GM19099 (cell line): ENCODE measurements around the gene TMEM40.

Experiments used
- POLR2A ChIP-seq: IDR thresholded peaks from 3 replicates; pipeline ENCODE4 v1.6.1; 2011; ENCODE audit warnings: low read depth; ENCODE audit not compliant: insufficient read length; ENCODE audit errors: extremely low read depth

Gene TMEM40

DNA sequence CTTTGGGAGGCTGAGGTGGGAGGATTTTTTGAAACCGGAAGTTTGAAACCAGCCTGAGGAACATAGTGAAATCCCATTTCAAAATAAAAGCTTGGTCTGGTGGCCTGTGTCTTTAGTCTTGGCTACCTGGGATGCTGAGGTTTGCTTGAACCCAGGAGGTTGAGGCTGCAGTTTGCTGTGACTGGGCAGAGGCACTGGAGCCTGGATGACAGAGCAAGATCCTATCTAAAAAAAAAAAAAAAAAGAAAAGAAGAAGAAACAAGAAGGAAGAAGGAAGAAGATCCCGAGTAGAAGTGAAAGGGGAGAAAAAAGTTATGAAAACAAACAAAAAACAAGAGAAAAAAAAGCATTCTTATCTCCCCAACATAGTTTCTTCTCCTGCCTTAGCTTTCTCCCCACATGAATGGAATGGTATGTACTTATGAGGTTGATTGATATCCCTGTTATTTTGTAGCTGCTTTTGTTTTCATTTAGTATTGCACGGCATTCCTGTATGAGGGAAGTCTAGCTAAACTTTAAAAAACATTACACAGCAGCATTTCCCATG lies 42.4 kb downstream of the TMEM40 start:
- no peak for TF ChIP-seq POLR2A

DNA sequence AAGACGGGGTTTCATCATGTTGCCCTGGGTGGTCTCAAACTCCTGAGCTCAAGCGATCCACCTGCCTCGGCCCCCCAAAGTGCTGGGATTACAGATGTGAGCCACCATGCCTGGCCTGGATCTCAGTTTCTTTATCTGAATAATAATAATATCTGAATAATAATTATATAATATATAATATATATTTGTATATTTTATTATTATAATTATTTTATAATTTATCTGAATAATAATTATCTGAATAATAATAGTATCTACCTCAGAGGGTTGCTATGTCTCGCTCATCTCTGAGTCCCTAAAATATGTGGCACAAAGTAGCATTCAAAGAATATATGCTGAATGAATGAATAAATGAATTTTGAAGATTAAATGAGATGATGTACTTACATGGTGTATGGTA lies 44.8 kb downstream of the TMEM40 start:
- no peak for TF ChIP-seq POLR2A

DNA sequence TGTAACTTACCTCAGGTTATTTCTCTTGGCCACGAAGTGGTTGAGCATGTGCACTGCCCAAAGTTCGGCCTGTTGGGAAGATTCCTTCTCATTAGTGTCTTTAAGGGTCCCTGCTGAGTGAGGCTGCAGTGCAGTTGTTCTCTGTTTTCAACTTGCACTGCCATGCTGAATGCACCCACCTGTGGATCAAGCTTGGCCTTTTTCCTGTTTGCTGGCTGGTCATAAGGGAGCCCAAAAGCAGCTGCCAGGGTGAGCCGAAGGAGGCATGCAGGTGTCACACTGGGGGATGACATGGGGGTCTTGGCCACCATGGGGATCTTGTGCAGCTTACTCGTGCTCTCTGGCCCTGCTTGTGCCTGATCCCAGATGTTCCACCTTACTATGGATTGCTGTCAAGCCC lies 49.0 kb downstream of the TMEM40 start:
- no peak for TF ChIP-seq POLR2A

DNA sequence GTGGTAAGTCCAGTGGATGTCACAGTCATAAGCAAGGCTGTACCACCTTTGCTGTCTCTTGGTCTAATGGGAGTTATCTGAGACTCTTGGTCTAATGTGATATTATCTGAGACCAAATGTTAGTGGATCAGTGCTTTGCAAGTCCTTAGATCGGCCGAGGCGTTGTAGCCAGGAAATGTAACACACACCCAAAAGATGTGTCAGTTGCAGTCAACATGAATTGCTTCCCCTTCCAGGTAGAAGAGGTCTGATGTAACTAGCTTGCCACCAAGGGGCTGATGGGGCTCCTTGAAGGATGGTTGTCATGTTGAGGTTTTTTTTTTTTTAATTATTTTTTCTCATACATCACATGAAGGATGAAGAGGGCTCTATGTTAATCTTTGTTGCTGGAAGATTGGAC lies 49.7 kb downstream of the TMEM40 start:
- no peak for TF ChIP-seq POLR2A

DNA sequence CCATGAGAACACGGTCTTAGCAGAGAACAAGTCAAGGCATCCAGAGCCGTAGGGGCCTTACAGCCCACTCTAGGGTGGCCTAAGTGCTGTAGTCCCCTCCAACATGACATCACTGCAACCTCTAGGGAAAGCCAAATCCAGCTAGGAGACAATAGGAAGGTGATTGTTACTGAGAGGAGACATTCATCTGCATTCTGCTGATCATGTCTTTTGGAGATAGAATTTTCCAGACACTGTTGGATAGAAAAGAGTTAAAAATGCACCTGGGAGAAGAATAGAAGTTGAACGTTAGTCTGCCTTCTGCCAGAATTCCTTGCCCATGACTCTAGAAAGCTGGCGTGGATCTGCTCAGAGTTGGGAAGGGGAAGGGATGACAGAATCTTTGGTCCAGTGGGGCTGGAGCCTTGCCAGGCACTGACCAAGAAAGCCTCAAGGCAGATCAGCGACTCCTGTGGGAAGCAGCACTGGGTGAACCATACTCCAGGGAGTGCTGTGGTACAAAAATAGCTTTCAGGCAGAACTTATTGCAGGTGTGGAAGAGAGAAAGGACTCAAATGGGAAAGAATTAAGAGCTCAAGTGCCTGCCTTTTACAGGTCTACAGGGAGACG lies 50.4 kb downstream of the TMEM40 start:
- TF ChIP-seq POLR2A, result no peak

DNA sequence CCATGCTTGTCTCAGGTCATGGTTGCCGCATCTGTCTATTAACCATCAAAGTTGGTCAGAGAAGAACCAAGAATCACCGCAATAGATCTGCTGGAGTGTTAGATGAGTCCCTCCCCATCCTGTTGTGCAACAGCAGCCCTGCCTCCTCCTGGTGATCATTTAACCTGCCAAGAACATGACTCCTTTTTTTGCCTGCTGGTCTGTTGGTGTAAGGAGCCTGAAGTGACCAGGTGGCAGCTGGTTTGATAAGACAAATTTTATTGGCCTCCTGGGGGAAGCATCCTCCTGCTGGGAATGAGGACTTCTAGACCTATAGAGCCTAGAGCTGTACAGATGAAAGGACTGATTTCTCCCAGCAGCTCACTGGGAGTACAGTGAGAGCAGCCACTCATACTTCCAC lies 51.6 kb downstream of the TMEM40 start:
- no peak for TF ChIP-seq POLR2A

DNA sequence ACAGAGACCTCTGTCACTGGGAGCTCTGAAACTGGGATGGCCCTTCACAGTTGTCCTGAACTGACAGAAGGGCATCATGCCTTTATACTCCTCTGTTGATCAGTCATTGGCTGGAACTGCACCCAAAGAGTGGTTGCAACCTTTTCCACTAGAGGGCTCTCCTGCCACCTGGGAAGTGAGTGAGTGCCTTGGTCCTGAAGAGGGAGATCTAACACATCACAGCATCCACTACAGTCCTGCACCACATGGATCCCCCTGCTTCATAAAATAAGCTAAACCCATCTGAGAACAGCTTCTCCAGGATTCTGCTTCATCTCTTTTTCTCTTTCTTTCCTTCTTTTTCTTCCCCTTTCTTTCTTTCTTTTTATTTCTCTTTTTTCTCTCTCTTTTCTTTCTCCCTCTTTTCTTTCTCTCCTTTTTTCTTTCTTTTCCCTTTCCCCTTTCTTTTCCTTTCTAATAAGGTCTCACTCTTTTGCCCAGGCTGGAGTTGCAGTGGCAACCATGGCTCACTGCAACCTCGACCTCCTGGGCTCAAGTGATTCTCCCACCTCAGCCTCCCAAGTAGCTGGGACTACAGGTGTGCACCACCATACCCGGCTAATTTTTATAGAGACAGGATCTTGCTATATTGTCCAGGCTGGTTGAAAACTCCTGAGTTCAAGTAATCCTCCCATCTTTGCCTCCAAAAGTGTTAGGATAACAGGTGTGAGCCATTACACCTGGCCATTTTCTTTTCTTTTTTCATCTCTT lies 52.4 kb downstream of the TMEM40 start:
- no peak for TF ChIP-seq POLR2A

DNA sequence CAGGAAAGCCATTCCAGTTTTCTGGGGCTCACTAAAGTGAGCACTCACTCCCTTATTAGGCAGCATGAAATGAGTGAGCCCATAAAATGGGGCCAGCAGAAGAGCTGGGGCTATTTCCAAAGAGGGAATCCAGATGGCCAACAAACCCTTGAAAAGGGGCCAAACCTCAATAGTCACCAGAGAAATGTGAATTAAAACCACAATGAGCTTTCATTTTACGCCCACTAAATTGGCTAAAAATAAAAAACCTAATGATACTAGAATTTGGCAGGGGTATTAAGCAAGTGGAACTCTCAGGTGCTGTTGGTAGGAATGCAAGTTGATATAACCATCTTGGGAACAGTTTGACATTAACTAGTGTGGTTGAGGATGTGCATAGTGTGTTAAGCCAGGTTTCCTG lies 53.1 kb downstream of the TMEM40 start:
- TF ChIP-seq POLR2A, result no peak

DNA sequence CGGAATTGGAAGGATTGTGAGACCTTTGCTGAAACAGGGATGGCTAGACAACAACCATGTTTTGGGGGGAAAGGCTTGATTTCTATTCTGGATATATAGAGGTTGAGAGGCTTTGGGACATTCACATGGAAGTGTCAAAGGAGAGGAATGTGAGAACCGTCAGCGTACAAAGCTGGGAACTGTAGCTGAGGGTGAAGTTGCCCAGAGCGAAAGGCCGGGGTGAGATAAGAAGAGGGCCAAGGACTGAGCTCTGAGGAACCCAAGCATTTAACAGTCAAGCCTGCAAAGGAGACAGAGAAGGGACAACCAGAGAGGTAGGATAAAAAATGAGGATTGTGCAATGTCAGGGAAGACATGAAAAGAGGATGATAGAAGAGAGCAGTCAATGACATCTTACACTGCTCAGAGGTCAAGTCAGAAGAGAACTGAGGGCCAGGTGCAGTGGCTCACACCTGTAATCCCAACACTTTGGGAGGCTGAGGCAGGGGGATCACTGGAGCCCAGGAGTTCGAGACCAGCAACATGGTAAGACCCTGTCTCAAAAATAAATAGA lies 53.6 kb downstream of the TMEM40 start:
- no peak for TF ChIP-seq POLR2A

DNA sequence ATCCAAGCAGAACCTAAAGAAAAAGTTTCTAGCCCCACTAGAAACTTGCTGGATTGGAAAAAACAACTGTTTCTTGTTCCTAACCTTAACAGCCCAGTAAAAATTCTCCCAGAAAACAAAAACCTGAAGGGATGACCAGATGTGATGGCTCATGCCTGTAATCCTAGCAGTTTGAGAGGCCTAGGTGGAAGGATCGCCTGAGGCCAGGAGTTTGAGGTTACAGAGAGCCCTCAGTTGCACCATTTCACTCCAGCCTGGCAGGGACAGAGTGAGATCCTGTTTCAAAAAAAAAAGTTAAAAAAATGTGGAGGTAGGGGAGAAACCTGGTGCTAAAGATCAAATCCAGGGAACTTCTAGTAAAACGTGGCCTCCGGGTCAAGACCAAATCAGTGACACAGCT lies 56.6 kb downstream of the TMEM40 start:
- TF ChIP-seq POLR2A, result no peak

DNA sequence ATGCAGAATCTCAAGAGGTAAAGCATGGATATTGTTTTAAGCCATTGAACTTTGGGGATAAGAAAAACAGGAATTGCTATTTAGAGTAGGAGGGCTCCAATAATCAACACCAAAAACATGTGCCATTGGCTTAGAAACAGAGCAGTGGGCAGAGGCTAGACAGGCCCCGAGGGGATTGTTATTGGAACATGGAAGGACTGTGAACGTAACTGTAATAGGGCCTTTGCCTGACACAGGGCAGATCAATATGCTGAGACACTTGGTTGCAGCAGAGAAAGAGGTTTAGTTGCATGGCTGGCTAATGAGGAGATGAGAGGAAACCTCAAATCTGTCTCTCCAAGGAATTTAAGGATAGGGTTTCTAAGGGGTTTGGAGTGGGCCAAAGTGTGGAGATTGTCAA lies 58.3 kb downstream of the TMEM40 start:
- TF ChIP-seq POLR2A, result no peak

DNA sequence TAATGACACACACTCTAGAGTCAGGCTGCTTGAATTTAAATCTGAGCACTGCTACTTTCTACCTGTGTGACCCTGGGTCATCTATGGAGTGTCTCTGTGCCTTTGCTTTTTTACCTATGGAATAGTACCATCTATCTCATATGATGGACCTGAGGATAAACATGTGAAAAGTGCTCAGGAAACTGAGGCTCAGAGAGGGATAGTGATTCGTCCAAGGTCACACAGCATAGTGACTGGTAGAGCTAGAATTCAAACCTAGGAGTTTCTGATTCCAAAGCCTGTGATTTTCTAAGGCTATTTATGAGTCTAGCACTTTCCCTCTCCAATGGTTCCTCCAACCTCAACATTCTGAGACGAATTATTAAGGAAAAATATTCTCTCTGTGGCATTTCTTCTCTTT lies 63.1 kb downstream of the TMEM40 start:
- no peak for TF ChIP-seq POLR2A

DNA sequence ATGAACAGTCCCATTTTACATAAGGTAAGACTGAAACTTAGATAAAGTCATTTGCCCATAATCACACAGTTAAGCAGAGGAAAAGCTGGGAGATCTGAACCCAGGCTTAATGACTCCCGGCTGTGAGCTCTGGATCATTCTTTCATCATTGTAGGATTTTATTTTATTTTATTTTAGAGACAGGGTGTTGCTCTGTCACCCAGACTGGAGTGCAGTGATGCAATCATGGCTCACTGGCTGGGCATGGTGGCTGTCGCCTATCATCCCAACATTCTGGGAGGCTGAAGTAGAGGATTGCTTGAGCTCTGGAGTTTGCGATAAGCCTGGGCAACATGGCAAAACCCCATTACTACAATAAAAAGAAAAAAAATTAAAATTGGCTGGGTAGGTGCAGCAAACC lies 63.9 kb downstream of the TMEM40 start:
- TF ChIP-seq POLR2A, result no peak

DNA sequence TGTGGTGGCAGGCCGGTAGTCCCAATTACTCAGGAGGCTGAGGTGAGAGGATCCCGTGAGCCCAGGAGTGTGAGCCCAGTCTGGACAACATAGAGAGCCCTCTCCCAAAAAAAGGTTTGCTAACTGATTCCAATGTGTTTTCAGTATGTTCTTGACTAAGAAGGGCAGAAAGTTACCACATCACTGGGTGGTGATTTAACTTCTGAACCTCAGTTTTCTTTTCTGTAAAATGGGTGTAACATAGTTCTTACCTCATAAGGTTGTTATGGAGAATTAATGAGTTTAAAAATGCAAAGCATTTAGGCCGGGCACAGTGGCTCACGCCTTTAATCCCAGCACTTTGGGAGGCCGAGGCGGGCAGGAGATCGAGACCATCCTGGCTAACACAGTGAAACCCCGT lies 66.6 kb downstream of the TMEM40 start:
- no peak for TF ChIP-seq POLR2A

DNA sequence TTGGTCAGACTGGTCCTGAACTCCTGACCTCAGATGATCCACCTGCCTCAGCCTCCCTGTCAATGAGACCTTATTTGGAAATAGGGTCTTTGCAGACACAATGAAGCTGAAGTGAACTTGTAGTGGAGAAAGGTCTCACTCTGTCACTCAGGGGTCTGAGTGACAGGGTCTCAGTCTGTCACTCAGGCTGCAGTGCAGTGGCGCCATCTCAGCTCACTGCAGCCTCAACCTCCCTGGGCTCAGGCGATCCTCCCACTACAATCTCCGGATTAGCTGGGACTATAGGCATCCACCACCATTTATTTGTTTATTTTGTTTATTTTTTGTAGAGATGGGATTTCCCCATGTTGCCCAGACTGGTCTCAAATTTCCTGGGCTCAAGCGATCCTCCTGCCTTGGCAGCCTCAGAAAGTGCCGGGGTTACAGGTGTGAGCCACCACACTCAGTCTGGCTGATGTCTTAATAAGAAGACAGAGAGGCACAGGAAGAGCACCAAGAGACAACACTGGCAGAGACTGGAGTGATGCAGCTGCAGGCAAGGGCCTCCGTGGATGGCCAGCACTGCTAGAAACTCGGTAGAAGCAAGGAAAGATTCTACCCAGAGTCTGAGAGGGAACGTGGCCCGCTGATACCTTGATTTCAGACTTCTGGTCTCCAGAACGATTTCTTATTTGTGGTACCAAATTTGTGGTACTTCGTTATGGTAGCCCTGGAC lies 68.9 kb downstream of the TMEM40 start:
- TF ChIP-seq POLR2A, result no peak

DNA sequence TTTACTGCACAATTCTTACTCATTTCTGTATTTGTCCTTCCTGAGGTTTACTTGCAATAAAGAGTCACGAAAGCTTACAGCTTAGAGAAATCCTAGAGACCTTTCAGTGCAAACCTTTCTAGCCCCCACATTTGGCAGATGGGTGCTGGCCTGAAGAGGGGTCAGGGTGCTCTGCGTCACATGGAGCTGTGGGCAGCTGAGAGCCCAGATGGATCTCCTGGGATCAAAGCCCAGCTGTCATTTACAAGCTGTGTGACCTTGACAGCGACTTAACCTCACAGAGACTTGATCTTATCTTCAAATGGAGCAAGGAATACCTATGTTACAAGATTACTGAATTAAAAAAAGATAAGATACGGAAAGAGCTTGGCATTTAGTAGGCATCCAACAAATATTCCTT lies 71.1 kb downstream of the TMEM40 start:
- no peak for TF ChIP-seq POLR2A

DNA sequence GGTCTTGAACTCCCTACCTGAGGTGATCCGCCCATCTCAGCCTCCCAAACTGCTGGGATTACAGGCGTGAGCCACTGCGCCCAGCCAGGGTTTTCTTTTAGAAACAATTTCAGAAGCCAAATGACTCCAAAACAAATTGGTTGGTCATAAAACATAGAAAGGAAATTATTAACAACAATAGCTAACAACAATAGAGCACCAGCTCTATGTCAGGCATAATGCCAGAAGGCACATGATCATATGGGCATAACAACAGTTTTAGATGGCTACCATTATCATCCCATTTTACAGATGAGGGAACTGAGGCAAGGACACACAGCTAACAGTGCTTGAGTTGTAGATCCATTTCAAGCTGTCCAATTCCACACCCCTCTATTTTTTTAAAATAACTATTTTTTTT lies 73.0 kb downstream of the TMEM40 start:
- TF ChIP-seq POLR2A, result no peak
